WTC11 (cell line): Measurements from ENCODE around the gene SLC27A6. TPM values are rescaled to one million over a fixed set of nuclear protein-coding genes. Genes with fewer than 3 reads are reported as not detected.

ENCODE experiments used
- ATAC-seq: fragments of 200-7000 bp; cut with Tn5 transposase; 2 replicates; pipeline ENCODE4 v1.10.0; 2021; ENCODE audit warnings: mild to moderate bottlenecking, moderate library complexity
- CTCF ChIA-PET: fragments of 300-600 bp; sonication (Branson Sonifier 250); formaldehyde crosslinking; loops from one replicate; lab custom pipeline; 2021; ENCODE audit warnings: antibody characterized with exemption; lab: Charles Lee
- POLR2A ChIA-PET: fragments of 350-600 bp; sonication (Branson Sonifier 250); formaldehyde crosslinking; loops from one replicate; lab custom pipeline; 2021; ENCODE audit warnings: antibody characterized with exemption; lab: Charles Lee
- DNase-seq: peaks from one replicate; pipeline ENCODE4 v3.0.0; 2021; ENCODE audit warnings: low spot score
- H3K27ac Mint-ChIP-seq: 2 replicates; pipeline ENCODE4 v1.8.0; 2021; ENCODE audit warnings: mixed read lengths
- H3K27me3 Mint-ChIP-seq: 2 replicates; pipeline ENCODE4 v1.8.0; 2021; ENCODE audit warnings: low read depth, mild to moderate bottlenecking, moderate library complexity, mixed read lengths
- H3K36me3 Mint-ChIP-seq: 2 replicates; pipeline ENCODE4 v1.8.0; 2021; ENCODE audit warnings: mixed read lengths
- H3K4me1 Mint-ChIP-seq: 2 replicates; pipeline ENCODE4 v1.8.0; 2022; ENCODE audit warnings: mixed read lengths
- H3K4me3 Mint-ChIP-seq: 2 replicates; pipeline ENCODE4 v1.8.0; 2021; ENCODE audit warnings: mild to moderate bottlenecking, moderate library complexity, mixed read lengths
- H3K9me3 Mint-ChIP-seq: 2 replicates; pipeline ENCODE4 v1.8.0; 2021; ENCODE audit warnings: mixed read lengths
- AFF4 ChIP-seq: sonication (generic); formaldehyde crosslinking; IDR thresholded peaks from 2 replicates; pipeline ENCODE4 v1.8.1; 2023; ENCODE audit warnings: mild to moderate bottlenecking, missing genetic modification reagents, borderline replicate concordance
- CBFB ChIP-seq: sonication (generic); formaldehyde crosslinking; IDR thresholded peaks from 2 replicates; pipeline ENCODE4 v1.8.1; 2022; ENCODE audit warnings: mild to moderate bottlenecking, low read depth, missing genetic modification reagents
- CDX4 ChIP-seq: fragments of 250-450 bp; sonication (Bioruptor Pico); IDR thresholded peaks from 2 replicates; pipeline ENCODE4 v1.9.0; 2021; ENCODE audit warnings: moderate library complexity, mild to moderate bottlenecking, inconsistent platforms, borderline replicate concordance
- E2F5 ChIP-seq: sonication (generic); formaldehyde crosslinking; IDR thresholded peaks from 2 replicates; pipeline ENCODE4 v1.8.1; 2022; ENCODE audit warnings: mild to moderate bottlenecking, moderate library complexity, missing genetic modification reagents
- ERG ChIP-seq: fragments of 250-450 bp; sonication (Bioruptor Pico); IDR thresholded peaks from 2 replicates; pipeline ENCODE4 v1.8.0; 2021; ENCODE audit warnings: mild to moderate bottlenecking
- ESRRA ChIP-seq: sonication (generic); formaldehyde crosslinking; IDR thresholded peaks from 2 replicates; pipeline ENCODE4 v1.8.1; 2022; ENCODE audit warnings: mild to moderate bottlenecking, missing genetic modification reagents, borderline replicate concordance
- GTF2I ChIP-seq: fragments of 250-450 bp; sonication (Bioruptor Pico); conservative IDR thresholded peaks from 2 replicates; pipeline ENCODE4 v1.4.0; 2021; ENCODE audit warnings: mild to moderate bottlenecking
- NFYB ChIP-seq: sonication (generic); formaldehyde crosslinking; conservative IDR thresholded peaks from 2 replicates; pipeline ENCODE4 v1.8.0; 2022; ENCODE audit warnings: low read depth, missing genetic modification reagents
- PRDM15 ChIP-seq: sonication (generic); formaldehyde crosslinking; IDR thresholded peaks from 2 replicates; pipeline ENCODE4 v1.8.0; 2022; ENCODE audit warnings: missing genetic modification reagents
- PRRX2 ChIP-seq: fragments of 250-450 bp; sonication (Bioruptor Pico); IDR thresholded peaks from 2 replicates; pipeline ENCODE4 v1.8.0; 2021; ENCODE audit warnings: mild to moderate bottlenecking
- SP1 ChIP-seq: sonication (generic); formaldehyde crosslinking; conservative IDR thresholded peaks from 2 replicates; pipeline ENCODE4 v1.8.1; 2022; ENCODE audit warnings: missing genetic modification reagents
- STAT6 ChIP-seq: sonication (generic); formaldehyde crosslinking; conservative IDR thresholded peaks from 2 replicates; pipeline ENCODE4 v1.8.1; 2023; ENCODE audit warnings: mild to moderate bottlenecking, low read depth, missing genetic modification reagents, moderate library complexity
- ZBTB21 ChIP-seq: sonication (generic); formaldehyde crosslinking; IDR thresholded peaks from 2 replicates; pipeline ENCODE4 v1.8.1; 2023; ENCODE audit warnings: mild to moderate bottlenecking, missing genetic modification reagents, borderline replicate concordance
- ZNF281 ChIP-seq: sonication (generic); formaldehyde crosslinking; IDR thresholded peaks from 2 replicates; pipeline ENCODE4 v1.8.0; 2023; ENCODE audit warnings: mild to moderate bottlenecking, missing genetic modification reagents
- total RNA-seq: library from RNA; stranded (reverse); gene quantifications from 3 replicates; pipeline ENCODE4 v1.2.3, GENCODE V29; 2021
- TF ChIP-seq, protein P1 (sequence below): fragments of 250-450 bp; sonication (Bioruptor Pico); IDR thresholded peaks from 2 replicates; pipeline ENCODE4 v1.9.0; 2021; ENCODE audit warnings: mild to moderate bottlenecking
- TF ChIP-seq, protein P2 (sequence below): fragments of 200-600 bp; IDR thresholded peaks from 2 replicates; pipeline ENCODE4 v1.8.0; 2022; ENCODE audit warnings: antibody characterized with exemption

The SLC27A6 gene
- total RNA-seq, 1 experiment from 2014 or later = 3.6 TPM

GRCh38 chr5:129014185-129014584 is 48.9 kb downstream of the SLC27A6 start:
- Mint-ChIP-seq H3K27ac (no peak overlapping the region), H3K4me1 (no peaks in the 10 kb centered on the region), H3K36me3 (no peaks in the 10 kb centered on the region), H3K27me3 (no peaks in the 10 kb centered on the region), H3K9me3 (no peaks in the 10 kb centered on the region), H3K4me3 (no peak overlapping the region)
- ChIA-PET POLR2A (no interaction called here), CTCF (no interaction called here)
- DNase-seq (no peak), ATAC-seq (no peak)
- TF ChIP-seq ZNF281 (CRISPR knock-in tag) (no peak), ERG (CRISPR knock-in tag) (no peak), CDX4 (CRISPR knock-in tag) (no peak), CBFB (CRISPR knock-in tag) (no peak), STAT6 (no peak), ZBTB21 (CRISPR knock-in tag) (no peak), SP1 (CRISPR knock-in tag) (no peak), GTF2I (CRISPR knock-in tag) (no peak), E2F5 (CRISPR knock-in tag) (no peak), PRRX2 (CRISPR knock-in tag) (no peak), NFYB (CRISPR knock-in tag) (no peak), PRDM15 (CRISPR knock-in tag) (no peak), ESRRA (CRISPR knock-in tag) (no peak), AFF4 (CRISPR knock-in tag) (no peak)
- TF ChIP-seq, protein P1, sequence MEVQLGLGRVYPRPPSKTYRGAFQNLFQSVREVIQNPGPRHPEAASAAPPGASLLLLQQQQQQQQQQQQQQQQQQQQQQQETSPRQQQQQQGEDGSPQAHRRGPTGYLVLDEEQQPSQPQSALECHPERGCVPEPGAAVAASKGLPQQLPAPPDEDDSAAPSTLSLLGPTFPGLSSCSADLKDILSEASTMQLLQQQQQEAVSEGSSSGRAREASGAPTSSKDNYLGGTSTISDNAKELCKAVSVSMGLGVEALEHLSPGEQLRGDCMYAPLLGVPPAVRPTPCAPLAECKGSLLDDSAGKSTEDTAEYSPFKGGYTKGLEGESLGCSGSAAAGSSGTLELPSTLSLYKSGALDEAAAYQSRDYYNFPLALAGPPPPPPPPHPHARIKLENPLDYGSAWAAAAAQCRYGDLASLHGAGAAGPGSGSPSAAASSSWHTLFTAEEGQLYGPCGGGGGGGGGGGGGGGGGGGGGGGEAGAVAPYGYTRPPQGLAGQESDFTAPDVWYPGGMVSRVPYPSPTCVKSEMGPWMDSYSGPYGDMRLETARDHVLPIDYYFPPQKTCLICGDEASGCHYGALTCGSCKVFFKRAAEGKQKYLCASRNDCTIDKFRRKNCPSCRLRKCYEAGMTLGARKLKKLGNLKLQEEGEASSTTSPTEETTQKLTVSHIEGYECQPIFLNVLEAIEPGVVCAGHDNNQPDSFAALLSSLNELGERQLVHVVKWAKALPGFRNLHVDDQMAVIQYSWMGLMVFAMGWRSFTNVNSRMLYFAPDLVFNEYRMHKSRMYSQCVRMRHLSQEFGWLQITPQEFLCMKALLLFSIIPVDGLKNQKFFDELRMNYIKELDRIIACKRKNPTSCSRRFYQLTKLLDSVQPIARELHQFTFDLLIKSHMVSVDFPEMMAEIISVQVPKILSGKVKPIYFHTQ (CRISPR knock-in tag) = no peak
- TF ChIP-seq, protein P2, sequence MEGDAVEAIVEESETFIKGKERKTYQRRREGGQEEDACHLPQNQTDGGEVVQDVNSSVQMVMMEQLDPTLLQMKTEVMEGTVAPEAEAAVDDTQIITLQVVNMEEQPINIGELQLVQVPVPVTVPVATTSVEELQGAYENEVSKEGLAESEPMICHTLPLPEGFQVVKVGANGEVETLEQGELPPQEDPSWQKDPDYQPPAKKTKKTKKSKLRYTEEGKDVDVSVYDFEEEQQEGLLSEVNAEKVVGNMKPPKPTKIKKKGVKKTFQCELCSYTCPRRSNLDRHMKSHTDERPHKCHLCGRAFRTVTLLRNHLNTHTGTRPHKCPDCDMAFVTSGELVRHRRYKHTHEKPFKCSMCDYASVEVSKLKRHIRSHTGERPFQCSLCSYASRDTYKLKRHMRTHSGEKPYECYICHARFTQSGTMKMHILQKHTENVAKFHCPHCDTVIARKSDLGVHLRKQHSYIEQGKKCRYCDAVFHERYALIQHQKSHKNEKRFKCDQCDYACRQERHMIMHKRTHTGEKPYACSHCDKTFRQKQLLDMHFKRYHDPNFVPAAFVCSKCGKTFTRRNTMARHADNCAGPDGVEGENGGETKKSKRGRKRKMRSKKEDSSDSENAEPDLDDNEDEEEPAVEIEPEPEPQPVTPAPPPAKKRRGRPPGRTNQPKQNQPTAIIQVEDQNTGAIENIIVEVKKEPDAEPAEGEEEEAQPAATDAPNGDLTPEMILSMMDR = no peak
